Fibroblast of the aortic adventitia (primary cell): ENCODE data around the gene AQP10. TPM values are rescaled to one million over a fixed set of nuclear protein-coding genes. Genes with fewer than 3 reads are reported as not detected.
"Not testable (repeated sequence)": the region's sequence is repeated elsewhere in the genome, so short reads cannot be mapped to it uniquely, and the experiment has no call there.

ENCODE experiments used
- DNase-seq: peaks from one replicate; pipeline ENCODE4 v3.0.0-alpha.2; 2010; ENCODE audit warnings: low read depth
- H3K4me3 ChIP-seq: 2 replicates; pipeline ENCODE4 v1.5.1; 2011; ENCODE audit warnings: low read depth, mild to moderate bottlenecking, control low read depth, low read length, moderate library complexity
- total RNA-seq: library from RNA; depleted of rRNA; stranded (reverse); fragments of >200 nt; gene quantifications from 2 replicates; pipeline ENCODE4 v1.2.3, GENCODE V29; 2012; ENCODE audit warnings: low replicate concordance
- TF ChIP-seq, protein P1 (sequence below): IDR thresholded peaks from 2 replicates; pipeline ENCODE4 v1.5.1; 2011; ENCODE audit warnings: mild to moderate bottlenecking, low read length, control low read depth, inconsistent platforms; ENCODE audit not compliant: insufficient read depth

Gene AQP10
- total RNA-seq, 1 donor: not detected

DNA sequence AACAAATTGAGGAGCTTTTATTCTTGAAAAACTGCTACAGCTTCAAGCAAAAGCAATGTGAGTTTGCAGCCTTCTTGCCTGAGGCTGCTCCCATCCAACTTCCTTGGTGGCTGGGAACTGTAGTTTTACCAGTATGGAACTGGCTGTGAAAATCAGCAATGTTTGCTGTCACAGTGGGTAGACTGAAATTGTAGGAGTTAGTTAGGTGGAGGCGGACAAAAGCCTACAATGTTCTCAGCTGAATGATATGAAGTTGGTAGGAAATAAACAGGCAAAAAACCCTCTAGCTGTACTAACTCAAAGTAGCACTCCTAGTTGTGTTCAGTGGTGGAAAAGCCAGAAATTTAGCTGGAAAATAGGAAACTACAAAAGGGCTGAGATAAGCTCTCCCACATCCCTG, 30.0 kb upstream of the AQP10 start:
- TF ChIP-seq, protein P1, sequence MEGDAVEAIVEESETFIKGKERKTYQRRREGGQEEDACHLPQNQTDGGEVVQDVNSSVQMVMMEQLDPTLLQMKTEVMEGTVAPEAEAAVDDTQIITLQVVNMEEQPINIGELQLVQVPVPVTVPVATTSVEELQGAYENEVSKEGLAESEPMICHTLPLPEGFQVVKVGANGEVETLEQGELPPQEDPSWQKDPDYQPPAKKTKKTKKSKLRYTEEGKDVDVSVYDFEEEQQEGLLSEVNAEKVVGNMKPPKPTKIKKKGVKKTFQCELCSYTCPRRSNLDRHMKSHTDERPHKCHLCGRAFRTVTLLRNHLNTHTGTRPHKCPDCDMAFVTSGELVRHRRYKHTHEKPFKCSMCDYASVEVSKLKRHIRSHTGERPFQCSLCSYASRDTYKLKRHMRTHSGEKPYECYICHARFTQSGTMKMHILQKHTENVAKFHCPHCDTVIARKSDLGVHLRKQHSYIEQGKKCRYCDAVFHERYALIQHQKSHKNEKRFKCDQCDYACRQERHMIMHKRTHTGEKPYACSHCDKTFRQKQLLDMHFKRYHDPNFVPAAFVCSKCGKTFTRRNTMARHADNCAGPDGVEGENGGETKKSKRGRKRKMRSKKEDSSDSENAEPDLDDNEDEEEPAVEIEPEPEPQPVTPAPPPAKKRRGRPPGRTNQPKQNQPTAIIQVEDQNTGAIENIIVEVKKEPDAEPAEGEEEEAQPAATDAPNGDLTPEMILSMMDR: no peak
- H3K4me3 ChIP-seq: no peak overlapping the region
- no peak for DNase-seq

DNA sequence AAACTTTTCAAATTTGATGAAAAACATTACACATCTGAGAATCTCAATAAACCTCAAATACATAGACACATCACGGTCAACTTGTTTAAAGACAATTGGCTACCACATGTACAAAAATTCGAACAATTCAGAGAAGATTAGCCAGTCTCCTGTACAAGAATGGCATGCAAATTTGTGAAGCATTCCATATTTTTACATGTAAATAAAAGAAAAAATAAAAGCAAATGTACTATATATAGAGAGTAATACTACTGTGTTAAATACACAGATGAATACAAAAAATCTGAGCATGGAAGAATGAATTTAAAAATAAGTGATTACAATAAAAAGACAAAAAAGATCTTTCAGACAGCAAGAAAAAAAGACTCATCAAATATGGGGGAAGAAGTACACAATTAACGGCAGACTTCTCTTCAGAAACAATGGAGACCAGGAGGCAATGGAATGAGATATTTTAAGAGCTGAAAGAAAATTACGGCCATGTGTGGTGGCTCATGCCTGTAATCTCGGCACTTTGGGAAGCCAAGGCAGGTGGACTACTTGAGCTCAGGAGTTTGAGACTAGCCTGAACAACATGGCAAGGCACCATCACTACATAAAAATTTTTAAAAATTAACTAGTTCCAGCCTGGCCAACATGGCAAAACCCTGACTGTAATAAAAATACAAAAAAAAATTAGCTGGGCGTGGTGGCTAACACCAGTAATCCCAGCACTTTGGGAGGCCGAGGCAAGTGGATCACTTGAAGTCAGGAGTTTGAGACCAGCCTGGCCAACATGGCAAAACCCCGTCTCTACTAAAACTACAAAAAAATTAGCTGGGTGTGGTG, 25.3 kb upstream of the AQP10 start:
- no peak for DNase-seq
- TF ChIP-seq, protein P1: no peak
- no peak overlapping the region for H3K4me3 ChIP-seq

DNA sequence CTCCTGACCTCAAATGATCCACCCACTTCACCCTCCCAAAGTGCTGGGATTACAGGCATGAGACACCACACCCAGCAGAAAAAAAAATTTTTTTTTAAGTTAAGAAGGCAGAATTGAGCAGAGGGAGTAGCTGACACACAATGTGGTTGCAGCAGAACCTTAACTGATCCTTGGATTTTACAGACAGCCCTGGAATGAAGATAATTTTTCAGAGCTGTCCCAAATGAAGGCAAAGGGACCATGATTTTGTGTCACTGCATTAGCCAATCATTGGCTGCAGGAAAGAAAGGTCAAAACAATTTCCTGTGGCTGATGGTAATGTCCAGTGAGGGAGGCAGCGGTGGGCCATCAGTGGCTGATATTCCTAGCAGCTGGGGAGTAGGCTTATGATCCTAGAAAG, 19.3 kb upstream of the AQP10 start:
- TF ChIP-seq, protein P1: no peak
- H3K4me3 ChIP-seq: no peak overlapping the region
- no peak for DNase-seq

DNA sequence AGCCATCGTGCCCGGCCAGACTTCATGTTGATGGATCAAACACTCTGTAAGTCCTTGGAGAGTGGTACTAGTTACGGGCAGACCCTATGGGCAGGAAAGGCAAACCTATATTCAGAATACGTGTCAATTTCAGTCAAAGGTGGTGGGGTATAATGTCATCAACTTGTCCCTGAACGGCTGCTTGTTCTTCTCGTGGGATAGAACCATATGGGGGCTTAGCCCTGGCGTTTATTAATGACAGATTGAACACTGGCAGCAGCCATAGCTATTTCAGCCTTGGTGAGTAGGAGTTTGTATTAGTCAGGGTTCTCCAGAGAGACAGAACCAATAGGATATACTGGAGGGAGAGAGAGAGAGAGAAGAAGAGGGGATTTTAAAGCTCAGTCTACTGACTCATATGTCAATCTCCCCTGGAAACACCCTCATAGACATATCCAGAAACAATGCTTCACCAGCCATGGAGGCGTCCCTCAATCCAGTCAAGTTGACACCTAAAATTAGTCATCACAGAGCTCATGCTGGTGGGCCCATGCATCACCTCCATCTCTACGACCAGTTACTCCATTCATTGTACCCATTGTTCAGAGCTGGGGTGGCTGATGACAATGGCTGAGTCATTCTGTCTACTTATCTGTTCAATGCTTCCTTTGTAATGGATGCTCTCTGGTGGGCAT, 16.1 kb upstream of the AQP10 start:
- TF ChIP-seq, protein P1: no peak
- peak; percentile 31 for DNase-seq
- H3K4me3 ChIP-seq: no peak overlapping the region

DNA sequence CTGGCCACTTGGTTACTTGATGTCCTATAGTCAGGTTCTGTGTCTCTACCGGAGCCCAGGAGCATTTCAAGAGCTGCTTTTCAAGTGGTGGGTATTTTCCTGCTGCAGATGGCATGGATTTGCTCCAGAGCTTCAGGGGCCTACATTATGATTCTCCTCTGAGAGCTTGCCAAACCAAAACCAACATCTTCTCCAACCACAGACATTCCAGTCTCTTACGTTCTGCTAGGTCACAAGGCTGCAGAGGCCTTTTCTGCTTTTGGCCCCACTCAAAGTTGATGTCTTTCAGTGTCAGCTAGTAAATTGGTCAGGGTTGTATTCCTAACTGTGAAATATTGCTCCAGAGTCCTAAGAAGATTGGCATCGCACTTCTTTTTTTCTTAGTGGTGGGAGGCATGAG, 14.7 kb upstream of the AQP10 start:
- TF ChIP-seq, protein P1: no peak
- peak; percentile 29 for DNase-seq
- no peak overlapping the region for H3K4me3 ChIP-seq

DNA sequence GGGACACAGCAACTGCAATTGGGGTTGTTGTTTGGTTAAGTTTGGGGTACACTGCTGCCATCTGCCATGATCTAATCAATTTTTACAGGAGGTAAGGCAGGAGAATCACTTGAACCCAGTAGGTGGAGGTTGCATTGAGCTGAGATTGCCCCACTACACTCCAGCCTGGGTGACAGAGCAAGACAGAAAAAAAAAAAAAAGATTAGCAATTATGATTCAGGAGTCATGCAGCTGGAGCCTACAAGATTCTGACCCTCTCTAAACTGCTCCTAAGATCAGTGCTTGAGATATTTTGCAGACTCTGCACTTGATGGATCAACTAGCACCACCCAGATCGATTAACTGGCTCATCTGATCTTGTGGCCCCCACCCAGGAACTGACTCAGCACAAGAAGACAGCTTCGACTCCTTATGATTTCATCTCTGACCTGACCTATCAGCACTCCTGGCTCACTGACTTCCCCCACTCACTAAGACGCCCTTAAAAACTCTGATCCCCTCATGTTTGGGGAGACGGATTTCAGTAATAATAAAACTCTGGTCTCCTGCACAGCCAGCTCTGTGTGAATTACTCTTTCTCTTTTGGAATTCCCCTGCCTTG, 13.1 kb upstream of the AQP10 start:
- H3K4me3 ChIP-seq, DNase-seq: not testable (repeated sequence)

DNA sequence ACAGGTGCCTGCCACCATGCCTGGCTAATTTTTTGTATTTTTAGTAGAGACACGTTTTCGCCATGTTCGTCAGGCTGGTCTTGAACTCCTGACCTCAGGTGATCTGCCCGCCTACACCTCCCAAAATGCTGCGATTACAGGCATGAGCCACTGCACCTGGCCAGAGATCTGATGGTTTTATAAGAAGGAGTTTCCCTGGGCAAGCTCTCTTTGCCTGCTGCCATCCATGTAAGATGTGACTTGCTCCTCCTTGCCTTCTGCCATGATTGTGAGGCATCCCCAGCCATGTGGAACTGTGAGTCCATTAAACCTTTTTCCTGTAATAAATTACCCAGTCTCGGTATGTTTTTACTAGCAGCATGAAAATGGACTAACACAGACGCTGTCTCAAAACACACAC, 11.8 kb upstream of the AQP10 start:
- DNase-seq, H3K4me3 ChIP-seq: not testable (repeated sequence)

DNA sequence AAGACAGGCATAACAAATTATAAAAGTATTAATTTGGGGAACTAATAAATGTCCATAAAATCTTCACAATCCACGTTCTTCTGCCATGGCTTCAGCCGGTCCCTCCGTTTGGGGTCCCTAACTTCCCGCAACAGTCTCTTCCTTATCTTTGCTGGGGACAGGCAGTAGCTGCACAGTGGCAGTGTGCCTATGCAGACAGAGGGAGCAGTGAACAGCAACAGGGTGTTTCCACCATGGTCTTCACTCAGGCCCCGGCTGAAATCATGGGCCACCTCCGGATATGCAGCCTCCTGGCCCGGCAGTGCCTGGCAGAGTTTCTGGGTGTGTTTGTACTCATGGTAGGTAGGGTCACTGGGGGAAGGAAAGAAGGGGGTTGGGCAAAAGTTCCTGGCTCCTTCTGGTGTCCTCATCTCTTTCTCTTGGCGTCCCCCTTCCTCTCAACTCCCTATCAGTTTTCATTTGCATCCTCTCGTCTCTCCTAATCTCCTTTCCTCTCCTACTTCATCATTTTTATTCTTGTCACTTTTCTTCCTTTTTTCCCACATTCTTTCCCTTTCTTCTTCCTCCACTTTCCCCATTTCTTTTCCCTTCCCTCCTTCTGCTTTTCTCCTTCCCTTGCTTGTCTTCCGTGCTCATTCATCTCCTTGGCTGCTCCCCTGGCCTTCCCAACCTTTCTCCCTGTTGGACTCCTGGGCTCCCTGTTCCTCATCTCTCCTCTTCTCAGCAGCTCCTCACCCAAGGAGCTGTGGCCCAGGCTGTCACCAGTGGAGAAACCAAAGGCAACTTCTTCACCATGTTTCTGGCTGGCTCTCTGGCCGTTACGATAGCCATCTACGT, 8.4 kb upstream of the AQP10 start:
- H3K4me3 ChIP-seq, DNase-seq: not testable (repeated sequence)
